H1 (cell line): ENCODE results near the gene DPF3. TPM values are rescaled to one million over a fixed set of nuclear protein-coding genes. Genes with fewer than 3 reads are reported as not detected.

ENCODE experiments used
- BRCA1 ChIP-seq: IDR thresholded peaks from 2 replicates; pipeline ENCODE4 v1.6.1; 2012; ENCODE audit warnings: low read depth, low read length, improper control_type of control experiment
- POLR2AphosphoS5 ChIP-seq: IDR thresholded peaks from 2 replicates; pipeline ENCODE4 v1.6.1; 2011; ENCODE audit warnings: low read depth, low read length
- SIX5 ChIP-seq: IDR thresholded peaks from 2 replicates; pipeline ENCODE4 v1.6.1; 2011; ENCODE audit warnings: mild to moderate bottlenecking, low read depth, low read length
- SRF ChIP-seq: IDR thresholded peaks from 2 replicates; pipeline ENCODE4 v1.6.1; 2011; ENCODE audit warnings: mild to moderate bottlenecking, low read depth, low read length, moderate library complexity
- polyA plus RNA-seq, 7 experiments: library from polyadenylated mRNA; depleted of rRNA in 3 of 7; stranded (reverse) in 5 of 7; unstranded in 2 of 7; fragments of >200 nt in 5 of 7; fragments of 200-250 nt in 2 of 7; gene quantifications; 1 replicate in 5 of 7; 2 replicates in 1 of 7; 4 replicates in 1 of 7; pipeline versions ENCODE4 v1.2.1 to v1.2.3, GENCODE V29; 2011 to 2013; ENCODE audit warnings: missing spikeins in 2 of 7, mixed read lengths in 2 of 7
- total RNA-seq: library from RNA; stranded (reverse); fragmentation: NEBNext Ultra II Directional; extraction: Animal tissue kit (Norgen Biotek cat#: 25700); gene quantifications from 2 replicates; pipeline ENCODE4 v1.2.1, GENCODE V29; 2021

DPF3 gene
- total and polyA plus RNA-seq, 2 of the 8 experiments (the other 6 are each of a cell fraction or from before 2014, with no cell fraction given): 0.19 TPM; not detected in 1

GRCh38 chr14:72647782-72648181, 246.1 kb downstream of the DPF3 start (continued):
- TF ChIP-seq SRF (no peak), BRCA1 (no peak), POLR2AphosphoS5 (no peak), SIX5 (no peak)
